ENCODE data around the gene C9orf85. TPM values are rescaled to one million over a fixed set of nuclear protein-coding genes. Genes with fewer than 3 reads are reported as not detected.
A peak's percentile ranks its signal among the peaks of the same experiment; 100 is the strongest.

The C9orf85 gene
- total RNA-seq, 1 experiment from 2014 or later, result 20.2 TPM

DNA sequence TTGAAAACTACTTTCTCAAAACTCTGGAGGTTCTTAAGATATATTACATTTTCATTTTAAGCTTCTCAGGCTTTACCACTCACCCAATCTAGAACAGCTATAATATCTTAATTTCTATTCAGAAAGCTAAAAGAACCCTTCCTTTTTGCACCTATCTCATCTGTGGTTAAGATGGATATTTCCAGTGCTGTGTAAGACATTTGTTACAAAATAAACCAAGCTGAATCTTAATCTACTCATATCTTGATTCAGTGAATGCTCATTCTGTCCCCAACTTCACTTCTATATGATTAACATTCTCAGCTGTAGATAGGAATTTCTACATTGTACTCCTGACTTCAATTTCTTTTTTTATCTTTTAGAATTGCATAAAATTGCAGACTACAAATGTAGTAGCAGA is 15.5 kb upstream of the C9orf85 start:
- peaks cover 10% of the 10 kb centered on the region for H3K36me3 Mint-ChIP-seq

More for the DNA sequence above, 15.5 kb upstream of the C9orf85 start:
- Mint-ChIP-seq H3K27me3 (ENCODE audit: low read depth) (no peaks in the 10 kb centered on the region), H3K4me3 (no peak overlapping the region), H3K9me3 (no peaks in the 10 kb centered on the region), H3K27ac (0 out of 2 replicates have a peak overlapping the region, but pooled peaks have one; percentile 6), H3K4me1 (peaks cover 76% of the 10 kb centered on the region)
- ChIA-PET CTCF (interaction anchor here (2.7 kb wide), 1 partner anchor 129 kb away, joined by 8 read pairs; no protein-coding TSS in a partner anchor), POLR2A (interaction anchor here (1.2 kb wide), 1 partner anchor 15 kb away, joined by 3 read pairs; the partner anchor contains the start of genes ABHD17B and C9orf85)
- TF ChIP-seq EMX1 (CRISPR knock-in tag; IDR thresholded peaks at IDR 0.05) (no peak), ZNF317 (CRISPR knock-in tag; IDR thresholded peaks at IDR 0.05; ENCODE audit: borderline replicate concordance, low read depth) (no peak), TEAD1 (CRISPR knock-in tag; IDR thresholded peaks at IDR 0.05) (no peak), ZNF423 (CRISPR knock-in tag; IDR thresholded peaks at IDR 0.05) (no peak), ZNF671 (CRISPR knock-in tag; IDR thresholded peaks at IDR 0.05) (no peak), NR2C2 (CRISPR knock-in tag; IDR thresholded peaks at IDR 0.05) (no peak), SP1 (CRISPR knock-in tag; conservative IDR thresholded peaks at IDR 0.05) (no peak), NFE2L1 (CRISPR knock-in tag; IDR thresholded peaks at IDR 0.05) (no peak), ZNF396 (CRISPR knock-in tag; IDR thresholded peaks at IDR 0.05; ENCODE audit: borderline replicate concordance) (no peak), ELF4 (CRISPR knock-in tag; IDR thresholded peaks at IDR 0.05; ENCODE audit: low read depth) (no peak), FOXJ3 (CRISPR knock-in tag; IDR thresholded peaks at IDR 0.05; ENCODE audit: borderline replicate concordance) (no peak)
- TF ChIP-seq, protein P1, sequence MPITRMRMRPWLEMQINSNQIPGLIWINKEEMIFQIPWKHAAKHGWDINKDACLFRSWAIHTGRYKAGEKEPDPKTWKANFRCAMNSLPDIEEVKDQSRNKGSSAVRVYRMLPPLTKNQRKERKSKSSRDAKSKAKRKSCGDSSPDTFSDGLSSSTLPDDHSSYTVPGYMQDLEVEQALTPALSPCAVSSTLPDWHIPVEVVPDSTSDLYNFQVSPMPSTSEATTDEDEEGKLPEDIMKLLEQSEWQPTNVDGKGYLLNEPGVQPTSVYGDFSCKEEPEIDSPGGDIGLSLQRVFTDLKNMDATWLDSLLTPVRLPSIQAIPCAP (CRISPR knock-in tag; IDR thresholded peaks at IDR 0.05), result no peak
- TF ChIP-seq, protein P2, sequence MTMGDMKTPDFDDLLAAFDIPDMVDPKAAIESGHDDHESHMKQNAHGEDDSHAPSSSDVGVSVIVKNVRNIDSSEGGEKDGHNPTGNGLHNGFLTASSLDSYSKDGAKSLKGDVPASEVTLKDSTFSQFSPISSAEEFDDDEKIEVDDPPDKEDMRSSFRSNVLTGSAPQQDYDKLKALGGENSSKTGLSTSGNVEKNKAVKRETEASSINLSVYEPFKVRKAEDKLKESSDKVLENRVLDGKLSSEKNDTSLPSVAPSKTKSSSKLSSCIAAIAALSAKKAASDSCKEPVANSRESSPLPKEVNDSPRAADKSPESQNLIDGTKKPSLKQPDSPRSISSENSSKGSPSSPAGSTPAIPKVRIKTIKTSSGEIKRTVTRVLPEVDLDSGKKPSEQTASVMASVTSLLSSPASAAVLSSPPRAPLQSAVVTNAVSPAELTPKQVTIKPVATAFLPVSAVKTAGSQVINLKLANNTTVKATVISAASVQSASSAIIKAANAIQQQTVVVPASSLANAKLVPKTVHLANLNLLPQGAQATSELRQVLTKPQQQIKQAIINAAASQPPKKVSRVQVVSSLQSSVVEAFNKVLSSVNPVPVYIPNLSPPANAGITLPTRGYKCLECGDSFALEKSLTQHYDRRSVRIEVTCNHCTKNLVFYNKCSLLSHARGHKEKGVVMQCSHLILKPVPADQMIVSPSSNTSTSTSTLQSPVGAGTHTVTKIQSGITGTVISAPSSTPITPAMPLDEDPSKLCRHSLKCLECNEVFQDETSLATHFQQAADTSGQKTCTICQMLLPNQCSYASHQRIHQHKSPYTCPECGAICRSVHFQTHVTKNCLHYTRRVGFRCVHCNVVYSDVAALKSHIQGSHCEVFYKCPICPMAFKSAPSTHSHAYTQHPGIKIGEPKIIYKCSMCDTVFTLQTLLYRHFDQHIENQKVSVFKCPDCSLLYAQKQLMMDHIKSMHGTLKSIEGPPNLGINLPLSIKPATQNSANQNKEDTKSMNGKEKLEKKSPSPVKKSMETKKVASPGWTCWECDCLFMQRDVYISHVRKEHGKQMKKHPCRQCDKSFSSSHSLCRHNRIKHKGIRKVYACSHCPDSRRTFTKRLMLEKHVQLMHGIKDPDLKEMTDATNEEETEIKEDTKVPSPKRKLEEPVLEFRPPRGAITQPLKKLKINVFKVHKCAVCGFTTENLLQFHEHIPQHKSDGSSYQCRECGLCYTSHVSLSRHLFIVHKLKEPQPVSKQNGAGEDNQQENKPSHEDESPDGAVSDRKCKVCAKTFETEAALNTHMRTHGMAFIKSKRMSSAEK (CRISPR knock-in tag; IDR thresholded peaks at IDR 0.05; ENCODE audit: borderline replicate concordance), result no peak
- TF ChIP-seq, protein P3, sequence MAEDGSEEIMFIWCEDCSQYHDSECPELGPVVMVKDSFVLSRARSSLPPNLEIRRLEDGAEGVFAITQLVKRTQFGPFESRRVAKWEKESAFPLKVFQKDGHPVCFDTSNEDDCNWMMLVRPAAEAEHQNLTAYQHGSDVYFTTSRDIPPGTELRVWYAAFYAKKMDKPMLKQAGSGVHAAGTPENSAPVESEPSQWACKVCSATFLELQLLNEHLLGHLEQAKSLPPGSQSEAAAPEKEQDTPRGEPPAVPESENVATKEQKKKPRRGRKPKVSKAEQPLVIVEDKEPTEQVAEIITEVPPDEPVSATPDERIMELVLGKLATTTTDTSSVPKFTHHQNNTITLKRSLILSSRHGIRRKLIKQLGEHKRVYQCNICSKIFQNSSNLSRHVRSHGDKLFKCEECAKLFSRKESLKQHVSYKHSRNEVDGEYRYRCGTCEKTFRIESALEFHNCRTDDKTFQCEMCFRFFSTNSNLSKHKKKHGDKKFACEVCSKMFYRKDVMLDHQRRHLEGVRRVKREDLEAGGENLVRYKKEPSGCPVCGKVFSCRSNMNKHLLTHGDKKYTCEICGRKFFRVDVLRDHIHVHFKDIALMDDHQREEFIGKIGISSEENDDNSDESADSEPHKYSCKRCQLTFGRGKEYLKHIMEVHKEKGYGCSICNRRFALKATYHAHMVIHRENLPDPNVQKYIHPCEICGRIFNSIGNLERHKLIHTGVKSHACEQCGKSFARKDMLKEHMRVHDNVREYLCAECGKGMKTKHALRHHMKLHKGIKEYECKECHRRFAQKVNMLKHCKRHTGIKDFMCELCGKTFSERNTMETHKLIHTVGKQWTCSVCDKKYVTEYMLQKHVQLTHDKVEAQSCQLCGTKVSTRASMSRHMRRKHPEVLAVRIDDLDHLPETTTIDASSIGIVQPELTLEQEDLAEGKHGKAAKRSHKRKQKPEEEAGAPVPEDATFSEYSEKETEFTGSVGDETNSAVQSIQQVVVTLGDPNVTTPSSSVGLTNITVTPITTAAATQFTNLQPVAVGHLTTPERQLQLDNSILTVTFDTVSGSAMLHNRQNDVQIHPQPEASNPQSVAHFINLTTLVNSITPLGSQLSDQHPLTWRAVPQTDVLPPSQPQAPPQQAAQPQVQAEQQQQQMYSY (CRISPR knock-in tag; IDR thresholded peaks at IDR 0.05), result no peak
- TF ChIP-seq, protein P4, sequence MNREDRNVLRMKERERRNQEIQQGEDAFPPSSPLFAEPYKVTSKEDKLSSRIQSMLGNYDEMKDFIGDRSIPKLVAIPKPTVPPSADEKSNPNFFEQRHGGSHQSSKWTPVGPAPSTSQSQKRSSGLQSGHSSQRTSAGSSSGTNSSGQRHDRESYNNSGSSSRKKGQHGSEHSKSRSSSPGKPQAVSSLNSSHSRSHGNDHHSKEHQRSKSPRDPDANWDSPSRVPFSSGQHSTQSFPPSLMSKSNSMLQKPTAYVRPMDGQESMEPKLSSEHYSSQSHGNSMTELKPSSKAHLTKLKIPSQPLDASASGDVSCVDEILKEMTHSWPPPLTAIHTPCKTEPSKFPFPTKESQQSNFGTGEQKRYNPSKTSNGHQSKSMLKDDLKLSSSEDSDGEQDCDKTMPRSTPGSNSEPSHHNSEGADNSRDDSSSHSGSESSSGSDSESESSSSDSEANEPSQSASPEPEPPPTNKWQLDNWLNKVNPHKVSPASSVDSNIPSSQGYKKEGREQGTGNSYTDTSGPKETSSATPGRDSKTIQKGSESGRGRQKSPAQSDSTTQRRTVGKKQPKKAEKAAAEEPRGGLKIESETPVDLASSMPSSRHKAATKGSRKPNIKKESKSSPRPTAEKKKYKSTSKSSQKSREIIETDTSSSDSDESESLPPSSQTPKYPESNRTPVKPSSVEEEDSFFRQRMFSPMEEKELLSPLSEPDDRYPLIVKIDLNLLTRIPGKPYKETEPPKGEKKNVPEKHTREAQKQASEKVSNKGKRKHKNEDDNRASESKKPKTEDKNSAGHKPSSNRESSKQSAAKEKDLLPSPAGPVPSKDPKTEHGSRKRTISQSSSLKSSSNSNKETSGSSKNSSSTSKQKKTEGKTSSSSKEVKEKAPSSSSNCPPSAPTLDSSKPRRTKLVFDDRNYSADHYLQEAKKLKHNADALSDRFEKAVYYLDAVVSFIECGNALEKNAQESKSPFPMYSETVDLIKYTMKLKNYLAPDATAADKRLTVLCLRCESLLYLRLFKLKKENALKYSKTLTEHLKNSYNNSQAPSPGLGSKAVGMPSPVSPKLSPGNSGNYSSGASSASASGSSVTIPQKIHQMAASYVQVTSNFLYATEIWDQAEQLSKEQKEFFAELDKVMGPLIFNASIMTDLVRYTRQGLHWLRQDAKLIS (CRISPR knock-in tag; IDR thresholded peaks at IDR 0.05; ENCODE audit: borderline replicate concordance), result no peak
- TF ChIP-seq, protein P5, sequence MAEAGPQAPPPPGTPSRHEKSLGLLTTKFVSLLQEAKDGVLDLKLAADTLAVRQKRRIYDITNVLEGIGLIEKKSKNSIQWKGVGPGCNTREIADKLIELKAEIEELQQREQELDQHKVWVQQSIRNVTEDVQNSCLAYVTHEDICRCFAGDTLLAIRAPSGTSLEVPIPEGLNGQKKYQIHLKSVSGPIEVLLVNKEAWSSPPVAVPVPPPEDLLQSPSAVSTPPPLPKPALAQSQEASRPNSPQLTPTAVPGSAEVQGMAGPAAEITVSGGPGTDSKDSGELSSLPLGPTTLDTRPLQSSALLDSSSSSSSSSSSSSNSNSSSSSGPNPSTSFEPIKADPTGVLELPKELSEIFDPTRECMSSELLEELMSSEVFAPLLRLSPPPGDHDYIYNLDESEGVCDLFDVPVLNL (CRISPR knock-in tag; IDR thresholded peaks at IDR 0.05; ENCODE audit: borderline replicate concordance, low read depth), result no peak
- TF ChIP-seq, protein P6, sequence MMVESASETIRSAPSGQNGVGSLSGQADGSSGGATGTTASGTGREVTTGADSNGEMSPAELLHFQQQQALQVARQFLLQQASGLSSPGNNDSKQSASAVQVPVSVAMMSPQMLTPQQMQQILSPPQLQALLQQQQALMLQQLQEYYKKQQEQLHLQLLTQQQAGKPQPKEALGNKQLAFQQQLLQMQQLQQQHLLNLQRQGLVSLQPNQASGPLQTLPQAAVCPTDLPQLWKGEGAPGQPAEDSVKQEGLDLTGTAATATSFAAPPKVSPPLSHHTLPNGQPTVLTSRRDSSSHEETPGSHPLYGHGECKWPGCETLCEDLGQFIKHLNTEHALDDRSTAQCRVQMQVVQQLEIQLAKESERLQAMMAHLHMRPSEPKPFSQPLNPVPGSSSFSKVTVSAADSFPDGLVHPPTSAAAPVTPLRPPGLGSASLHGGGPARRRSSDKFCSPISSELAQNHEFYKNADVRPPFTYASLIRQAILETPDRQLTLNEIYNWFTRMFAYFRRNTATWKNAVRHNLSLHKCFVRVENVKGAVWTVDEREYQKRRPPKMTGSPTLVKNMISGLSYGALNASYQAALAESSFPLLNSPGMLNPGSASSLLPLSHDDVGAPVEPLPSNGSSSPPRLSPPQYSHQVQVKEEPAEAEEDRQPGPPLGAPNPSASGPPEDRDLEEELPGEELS (CRISPR knock-in tag; IDR thresholded peaks at IDR 0.05), result no peak
- TF ChIP-seq, protein P7, sequence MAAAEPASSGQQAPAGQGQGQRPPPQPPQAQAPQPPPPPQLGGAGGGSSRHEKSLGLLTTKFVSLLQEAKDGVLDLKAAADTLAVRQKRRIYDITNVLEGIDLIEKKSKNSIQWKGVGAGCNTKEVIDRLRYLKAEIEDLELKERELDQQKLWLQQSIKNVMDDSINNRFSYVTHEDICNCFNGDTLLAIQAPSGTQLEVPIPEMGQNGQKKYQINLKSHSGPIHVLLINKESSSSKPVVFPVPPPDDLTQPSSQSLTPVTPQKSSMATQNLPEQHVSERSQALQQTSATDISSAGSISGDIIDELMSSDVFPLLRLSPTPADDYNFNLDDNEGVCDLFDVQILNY (CRISPR knock-in tag; IDR thresholded peaks at IDR 0.05), result no peak
- ATAC-seq (no peak), DNase-seq (ENCODE audit: low spot score) (no peak)

Data from WTC11 (cell line).